IMR-90 (cell line): Measurements from ENCODE around the gene GLE1. TPM values are rescaled to one million over a fixed set of nuclear protein-coding genes. Genes with fewer than 3 reads are reported as not detected.

ENCODE experiments used
- ATAC-seq: fragments of 200-7000 bp; cut with Tn5 transposase; 2 replicates; pipeline ENCODE4 v1.9.1; 2020; ENCODE audit warnings: low read depth, mild to moderate bottlenecking, moderate library complexity
- BruUV-seq: library from RNA; stranded (reverse); fragments of 400-500 nt; replicated peaks from 2 replicates; lab custom pipeline; 2021; lab: Mats Ljungman, UMichigan
- CTCF ChIA-PET: fragments of 300-600 bp; formaldehyde crosslinking; extraction: SDS; loops from one replicate; lab custom pipeline; 2021; ENCODE audit warnings: antibody characterized with exemption; lab: Yijun Ruan, JAX
- POLR2A ChIA-PET: fragments of 300-600 bp; sonication (Branson Sonifier 250); formaldehyde crosslinking; loops from one replicate; lab custom pipeline; 2022; ENCODE audit warnings: antibody characterized with exemption; ENCODE audit not compliant: unreplicated experiment; lab: Charles Lee
- DNase-seq: peaks from one replicate; pipeline ENCODE4 v3.0.0; 2013
- H2AFZ ChIP-seq: replicated peaks from 2 replicates; pipeline ENCODE3; 2013; ENCODE audit warnings: low read length, mild to moderate bottlenecking; ENCODE audit not compliant: poor library complexity
- H2AK5ac ChIP-seq: 2 replicates; pipeline ENCODE4 v1.6.1; 2013; ENCODE audit warnings: low read depth, low read length, inconsistent platforms
- H2AK9ac ChIP-seq: replicated peaks from 2 replicates; pipeline ENCODE3; 2013; ENCODE audit warnings: mild to moderate bottlenecking, low read depth, low read length, moderate library complexity; ENCODE audit not compliant: poor library complexity
- H2BK120ac ChIP-seq: 2 replicates; pipeline ENCODE4 v1.6.1; 2013; ENCODE audit warnings: low read depth, low read length, inconsistent platforms
- H2BK15ac ChIP-seq: 3 replicates; pipeline ENCODE4 v1.6.1; 2013; ENCODE audit warnings: low read depth, low read length, inconsistent platforms
- H2BK20ac ChIP-seq: 2 replicates; pipeline ENCODE4 v1.6.1; 2013; ENCODE audit warnings: low read depth, mild to moderate bottlenecking, inconsistent platforms, low read length, moderate library complexity
- H2BK5ac ChIP-seq: 2 replicates; pipeline ENCODE4 v1.6.1; 2013; ENCODE audit warnings: mild to moderate bottlenecking, low read depth, low read length, inconsistent platforms; ENCODE audit not compliant: poor library complexity, severe bottlenecking
- H3K14ac ChIP-seq: replicated peaks from 2 replicates; pipeline ENCODE4 v1.6.1; 2013; ENCODE audit warnings: low read depth, low read length, inconsistent platforms
- H3K18ac ChIP-seq: 2 replicates; pipeline ENCODE4 v1.6.1; 2013; ENCODE audit warnings: low read depth, low read length, control low read depth
- H3K23ac ChIP-seq: 2 replicates; pipeline ENCODE4 v1.6.1; 2013; ENCODE audit warnings: low read depth, low read length, inconsistent platforms
- H3K27ac ChIP-seq: 2 replicates; pipeline ENCODE4 v1.5.1; 2013; ENCODE audit warnings: mild to moderate bottlenecking, control low read depth, low read length; ENCODE audit not compliant: insufficient read depth
- H3K27me3 ChIP-seq: 2 replicates; pipeline ENCODE4 v1.6.1; 2013; ENCODE audit warnings: low read length; ENCODE audit not compliant: control insufficient read depth, insufficient read depth
- H3K36me3 ChIP-seq: 2 replicates; pipeline ENCODE4 v1.6.1; 2013; ENCODE audit warnings: low read length, mixed read lengths; ENCODE audit not compliant: control insufficient read depth, insufficient read depth
- H3K4ac ChIP-seq: 2 replicates; pipeline ENCODE4 v1.6.1; 2013; ENCODE audit warnings: low read depth, low read length, inconsistent platforms
- H3K4me1 ChIP-seq: 2 replicates; pipeline ENCODE4 v1.6.1; 2013; ENCODE audit warnings: low read length, mixed read lengths; ENCODE audit not compliant: control insufficient read depth, insufficient read depth
- H3K4me2 ChIP-seq: 2 replicates; pipeline ENCODE4 v1.6.1; 2013; ENCODE audit warnings: low read depth, mild to moderate bottlenecking, control low read depth, low read length, moderate library complexity
- H3K4me3 ChIP-seq: 2 replicates; pipeline ENCODE4 v1.5.1; 2013; ENCODE audit warnings: low read depth, mild to moderate bottlenecking, control low read depth, low read length, moderate library complexity; ENCODE audit not compliant: insufficient read depth
- H3K56ac ChIP-seq: 2 replicates; pipeline ENCODE4 v1.6.1; 2013; ENCODE audit warnings: low read length, inconsistent platforms; ENCODE audit not compliant: insufficient read depth; ENCODE audit errors: extremely low read depth
- H3K79me1 ChIP-seq, 2 experiments: 2 replicates each; pipeline ENCODE4 v1.6.1; 2013; ENCODE audit warnings: low read length in 2 of 2, inconsistent platforms in 1 of 2, low read depth in 1 of 2
- H3K9ac ChIP-seq: 2 replicates; pipeline ENCODE4 v1.6.1; 2013; ENCODE audit warnings: low read depth, low read length, control low read depth
- H3K9me1 ChIP-seq: 2 replicates; pipeline ENCODE4 v1.6.1; 2013; ENCODE audit warnings: low read length, inconsistent platforms; ENCODE audit not compliant: insufficient read depth
- H3K9me3 ChIP-seq: 2 replicates; pipeline ENCODE4 v1.6.1; 2013; ENCODE audit warnings: low read length; ENCODE audit not compliant: control insufficient read depth, insufficient read depth
- H4K20me1 ChIP-seq: 2 replicates; pipeline ENCODE4 v1.6.1; 2013; ENCODE audit warnings: low read length, inconsistent platforms; ENCODE audit not compliant: insufficient read depth
- H4K5ac ChIP-seq: 2 replicates; pipeline ENCODE4 v1.6.1; 2013; ENCODE audit warnings: mild to moderate bottlenecking, low read depth, low read length, control low read depth
- H4K8ac ChIP-seq, 2 experiments: 2 replicates each; pipeline ENCODE4 v1.6.1; 2013; ENCODE audit warnings: low read depth in 2 of 2, low read length in 2 of 2, control low read depth in 1 of 2, inconsistent platforms in 1 of 2
- H4K91ac ChIP-seq: 2 replicates; pipeline ENCODE4 v1.6.1; 2013; ENCODE audit warnings: low read depth, low read length, inconsistent platforms; ENCODE audit not compliant: insufficient read depth
- BHLHE40 ChIP-seq: fragments of 150-350 bp; IDR thresholded peaks from 2 replicates; pipeline ENCODE4 v1.6.1; 2016; ENCODE audit warnings: mild to moderate bottlenecking, low read depth, low read length
- RAD21 ChIP-seq: IDR thresholded peaks from 2 replicates; pipeline ENCODE4 v1.6.1; 2012; ENCODE audit warnings: low read length, improper control_type of control experiment
- RCOR1 ChIP-seq: IDR thresholded peaks from 2 replicates; pipeline ENCODE4 v1.6.1; 2012; ENCODE audit warnings: mild to moderate bottlenecking, low read length, improper control_type of control experiment; ENCODE audit not compliant: insufficient replicate concordance
- SMC3 ChIP-seq: fragments of 150-350 bp; IDR thresholded peaks from 2 replicates; pipeline ENCODE4 v1.6.1; 2016; ENCODE audit warnings: low read depth, mild to moderate bottlenecking, antibody characterized with exemption, low read length, moderate library complexity
- WGBS, 2 experiments: methylation state at CpG; one replicate each; pipeline versions ENCODE4 v1.1.5 to v1.1.7; 2013; ENCODE audit warnings: missing lambda C conversion rate in 2 of 2; ENCODE audit not compliant: insufficient read length in 1 of 2; ENCODE audit errors: extremely low coverage in 2 of 2; 5-methylcytosine and 5-hydroxymethylcytosine counted together
- dilution Hi-C: fragments of 300-500 bp; cut with HindIII; formaldehyde crosslinking; loops from one replicate; pipeline ENCODE4 v1.14.3; 2018; ENCODE audit warnings: low sequenced_read_pairs; ENCODE audit not compliant: unreplicated experiment
- in situ Hi-C: fragments of 300-500 bp; cut with MboI; formaldehyde crosslinking; loops from 3 replicates; pipeline ENCODE4 v1.14.3; 2019; ENCODE audit warnings: low sequenced_read_pairs, inconsistent platforms, mixed read lengths
- intact Hi-C: fragments of 100-400 bp; cut with micrococcal nuclease; formaldehyde crosslinking; loops from 2 replicates; pipeline ENCODE4 v1.10.0; 2022
- polyA plus RNA-seq, 3 experiments: library from polyadenylated mRNA; depleted of rRNA; stranded (reverse); fragments of >200 nt; gene quantifications; 2 replicates each; pipeline ENCODE4 v1.2.3, GENCODE V29; 2012; ENCODE audit warnings: low replicate concordance in 1 of 3
- total RNA-seq: library from RNA; depleted of rRNA; stranded (reverse); fragments of >200 nt; gene quantifications from 2 replicates; pipeline ENCODE4 v1.2.3, GENCODE V29; 2012

Gene GLE1
- total and polyA plus RNA-seq, 2 of the 4 experiments (the other 2 are of a cell fraction): 14.3 to 39.4 TPM

DNA sequence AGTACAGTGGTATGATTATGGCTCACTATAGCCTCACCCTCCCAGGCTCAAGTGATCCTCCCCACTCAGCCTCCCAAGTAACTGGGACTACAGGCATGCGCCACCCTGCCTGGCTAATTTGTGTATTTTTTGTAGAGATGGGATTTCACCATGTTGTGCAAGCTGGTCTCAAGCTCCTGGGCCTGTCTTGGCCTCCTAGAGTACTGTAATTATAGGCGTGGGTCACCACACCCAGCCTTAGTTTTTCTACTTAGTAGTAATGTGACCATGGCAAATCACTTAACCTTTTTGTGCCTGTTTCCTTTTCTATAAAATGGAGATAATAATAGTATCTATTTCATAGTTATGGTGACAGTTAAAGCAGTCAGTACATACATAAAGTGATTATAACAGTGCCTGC lies 22.2 kb downstream of the GLE1 start:
- Histone ChIP-seq H3K9ac (no peak overlapping the region), H3K36me3 (peaks cover 29% of the 10 kb centered on the region), H3K9me1 (peaks cover 10% of the 10 kb centered on the region; the same call in 1 of the 2 replicates), H3K23ac (no peak overlapping the region), H4K20me1 (no peaks in the 10 kb centered on the region; the same call in 1 of the 2 replicates), H2AFZ (no peak overlapping the region), H2BK15ac (no peak overlapping the region), H3K27ac (no peak overlapping the region), H3K4me2 (no peak overlapping the region), H3K79me1 (peaks cover 0 to 10% of the 10 kb centered on the region in 2 experiments; a peak in 1 of 4 replicates), H3K56ac (no peak overlapping the region), H2BK20ac (no peak overlapping the region), H3K27me3 (no peaks in the 10 kb centered on the region), H4K5ac (no peak overlapping the region), H3K9me3 (no peaks in the 10 kb centered on the region), H3K18ac (no peak overlapping the region), H4K8ac (no peak overlapping the region), H4K91ac (no peak overlapping the region), H2BK5ac (no peak overlapping the region), H2AK5ac (no peak overlapping the region), H3K4ac (no peak overlapping the region), H2BK120ac (no peak overlapping the region), H2AK9ac (no peak overlapping the region), H3K14ac (no peak overlapping the region), H3K4me1 (peaks cover 7% of the 10 kb centered on the region; the same call in 1 of the 2 replicates), H3K4me3 (no peak overlapping the region)
- TF ChIP-seq SMC3 (no peak), RAD21 (no peak), BHLHE40 (no peak), RCOR1 (no peak)
- CTCF ChIA-PET: no interaction called here
- in situ Hi-C loops: no loop called here
- DNase-seq (no peak), ATAC-seq (no peak)
- intact Hi-C loops: no loop called here
- dilution Hi-C loops: no loop called here
- no CpG with 5 or more reads among the region's 2 CpGs for WGBS, 2 experiments
- no TSS peak for BruUV-seq
- POLR2A ChIA-PET: no interaction called here
